HG03460 (cell line): ENCODE results near the gene CPAMD8.
"Not testable (repeated sequence)": the region's sequence is repeated elsewhere in the genome, so short reads cannot be mapped to it uniquely, and the experiment has no call there.

Source experiments
- ATAC-seq: cut with Tn5 transposase; IDR thresholded peaks from one replicate; pipeline ENCODE4 v1.9.1; 2021; ENCODE audit not compliant: unreplicated experiment

CPAMD8 gene

DNA sequence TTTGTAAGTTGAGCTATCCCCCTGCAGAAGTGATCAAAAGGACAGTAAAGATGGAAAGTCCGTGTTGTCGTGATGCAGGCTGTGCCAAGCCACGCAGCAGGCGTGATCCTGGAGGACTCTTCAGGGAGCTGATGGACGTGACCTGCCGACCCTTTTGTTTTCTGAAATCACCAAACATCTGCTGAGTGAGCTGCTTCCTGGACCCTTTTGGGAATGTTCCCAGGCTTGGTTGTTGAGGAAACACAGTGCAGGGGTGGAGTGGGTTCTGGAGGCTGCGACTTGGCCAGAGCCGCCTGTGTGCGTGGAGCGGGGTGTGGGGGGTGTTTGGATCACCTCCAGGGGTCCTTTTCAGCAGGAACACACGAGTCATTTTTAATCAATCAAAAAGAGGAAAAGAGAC lies 15.4 kb upstream of the CPAMD8 start:
- no peak for ATAC-seq

DNA sequence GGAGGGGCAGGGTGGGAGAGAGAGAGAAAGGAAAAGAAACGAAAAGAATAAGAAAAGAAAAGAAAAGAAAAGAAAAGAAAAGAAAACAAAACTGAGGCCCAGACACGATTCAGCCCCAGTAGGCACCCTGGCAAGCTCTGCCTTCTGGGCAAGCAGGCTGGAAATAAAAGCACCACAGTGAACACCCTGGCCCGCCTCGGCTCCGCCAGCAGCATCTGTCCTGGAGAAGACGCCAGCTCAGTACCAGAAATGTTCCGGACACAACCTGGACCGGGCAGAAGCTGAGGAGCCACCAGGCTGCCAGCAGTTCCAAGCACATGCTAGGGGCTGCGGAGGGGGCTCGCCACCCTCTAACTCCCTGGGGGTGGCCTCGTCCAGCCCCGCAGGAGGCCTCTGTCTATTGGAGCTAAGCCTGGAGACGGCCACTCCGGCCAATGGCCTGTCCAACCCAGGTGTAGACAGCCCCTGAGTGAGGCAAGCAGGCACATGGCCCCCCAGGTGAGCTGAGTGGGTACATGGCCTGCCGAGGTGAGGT lies 11.4 kb upstream of the CPAMD8 start:
- no peak for ATAC-seq

DNA sequence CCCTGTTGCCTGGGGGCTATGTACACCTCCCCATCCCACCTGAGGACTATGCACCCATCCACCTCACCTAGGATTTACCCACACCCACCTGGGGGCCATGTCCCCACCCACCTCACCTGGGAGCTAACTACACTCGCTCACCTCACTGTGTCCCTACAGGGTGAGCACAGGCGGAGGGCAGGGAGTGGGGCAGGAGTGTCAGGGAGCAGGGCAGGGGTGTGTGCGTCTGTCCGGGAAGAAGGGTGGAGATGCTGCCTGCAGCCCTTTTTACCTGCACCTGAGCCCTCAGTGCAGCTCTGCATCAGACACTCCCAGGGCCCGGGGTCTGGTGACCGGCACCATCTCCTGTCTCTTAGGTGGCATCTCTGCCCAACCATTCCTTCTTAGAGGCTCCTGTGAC lies 10.6 kb upstream of the CPAMD8 start:
- ATAC-seq, result no peak

DNA sequence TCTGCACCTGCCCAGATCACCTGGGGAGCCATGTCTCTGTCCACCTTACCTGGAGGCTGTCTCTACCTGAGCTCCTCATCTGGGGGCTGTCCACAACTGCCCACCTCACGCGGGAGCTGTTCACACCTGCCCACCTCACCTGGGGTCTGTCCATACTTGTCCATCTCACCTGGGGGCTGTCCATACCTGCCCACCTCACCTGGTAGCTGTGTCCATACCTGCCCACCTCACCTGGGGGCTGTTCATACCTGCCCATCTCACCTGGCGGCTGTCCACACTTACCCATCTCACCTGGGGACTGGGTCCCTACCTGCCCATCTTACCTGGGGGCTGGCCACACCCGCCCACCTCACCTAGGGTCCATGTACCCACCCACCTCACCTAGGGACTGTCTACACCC lies 10.0 kb upstream of the CPAMD8 start:
- no peak for ATAC-seq

DNA sequence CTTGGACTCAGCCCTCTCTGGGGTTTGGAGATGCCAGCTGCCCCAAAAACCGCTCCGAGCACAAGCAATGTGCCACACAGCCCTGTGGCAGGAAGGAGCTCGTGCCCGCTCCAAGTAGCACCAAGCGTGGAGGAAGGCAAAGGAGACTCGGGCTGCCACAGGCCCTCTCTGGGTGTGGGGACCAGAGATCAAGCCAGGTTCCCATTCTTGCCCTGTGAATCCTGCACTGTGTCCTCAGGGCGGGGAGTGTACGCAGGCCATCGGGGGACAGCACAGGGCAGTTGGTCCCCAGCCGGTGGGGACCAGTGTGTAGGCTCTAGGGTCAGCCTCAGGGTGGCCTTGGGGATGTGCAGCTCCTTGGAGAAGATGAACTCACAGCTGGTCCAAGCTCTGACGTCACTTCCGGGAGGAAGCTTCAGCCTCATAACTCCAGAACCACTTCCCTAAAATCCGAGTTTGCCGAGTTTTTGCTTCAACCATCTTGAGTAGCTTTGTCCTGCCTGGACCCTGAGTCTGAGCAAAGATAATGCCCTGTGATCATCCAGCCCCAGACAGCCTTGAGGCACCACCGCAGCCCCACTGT lies 9.3 kb upstream of the CPAMD8 start:
- ATAC-seq, result no peak

DNA sequence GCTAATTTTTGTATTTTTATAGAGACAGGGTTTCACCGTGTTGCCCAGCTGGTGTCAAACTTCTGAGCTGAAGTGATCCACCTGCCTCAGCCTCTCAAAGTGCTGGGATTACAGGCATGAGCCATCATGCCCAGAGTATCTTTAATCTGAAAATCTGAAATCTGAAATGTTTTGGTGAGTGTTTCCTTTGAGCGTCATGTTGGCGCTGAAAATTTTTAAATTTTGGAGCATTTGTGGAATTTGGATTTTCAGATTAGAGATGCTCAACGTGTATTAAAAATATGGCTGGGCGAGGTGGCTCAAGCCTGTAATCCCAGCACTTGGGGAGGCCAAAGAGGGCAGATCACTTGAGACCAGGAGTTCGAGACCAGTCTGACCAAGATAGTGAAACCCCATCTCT lies 5.1 kb upstream of the CPAMD8 start:
- ATAC-seq, result no peak

DNA sequence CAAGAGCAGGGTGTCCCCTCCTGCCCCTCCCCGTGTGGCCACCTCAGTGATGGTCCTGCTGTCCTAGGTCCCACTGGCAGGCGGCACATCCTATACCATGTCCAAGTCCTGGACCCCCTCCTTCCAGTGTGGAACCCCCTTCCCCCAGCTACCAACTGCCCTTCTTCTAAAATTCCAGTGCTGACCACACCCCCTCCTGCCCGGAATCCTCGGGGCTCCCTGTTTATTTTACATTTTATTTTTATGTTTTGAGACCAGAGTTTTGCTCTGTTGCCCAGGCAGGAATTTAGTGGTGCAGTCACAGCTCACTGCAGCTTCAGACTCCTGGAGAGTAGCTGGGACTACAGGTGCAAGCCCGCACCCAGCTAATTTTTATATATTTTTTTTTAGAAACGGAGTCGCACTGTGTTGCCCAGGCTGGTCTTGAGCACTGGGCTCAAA lies 945 bp upstream of the CPAMD8 start:
- ATAC-seq, result no peak

DNA sequence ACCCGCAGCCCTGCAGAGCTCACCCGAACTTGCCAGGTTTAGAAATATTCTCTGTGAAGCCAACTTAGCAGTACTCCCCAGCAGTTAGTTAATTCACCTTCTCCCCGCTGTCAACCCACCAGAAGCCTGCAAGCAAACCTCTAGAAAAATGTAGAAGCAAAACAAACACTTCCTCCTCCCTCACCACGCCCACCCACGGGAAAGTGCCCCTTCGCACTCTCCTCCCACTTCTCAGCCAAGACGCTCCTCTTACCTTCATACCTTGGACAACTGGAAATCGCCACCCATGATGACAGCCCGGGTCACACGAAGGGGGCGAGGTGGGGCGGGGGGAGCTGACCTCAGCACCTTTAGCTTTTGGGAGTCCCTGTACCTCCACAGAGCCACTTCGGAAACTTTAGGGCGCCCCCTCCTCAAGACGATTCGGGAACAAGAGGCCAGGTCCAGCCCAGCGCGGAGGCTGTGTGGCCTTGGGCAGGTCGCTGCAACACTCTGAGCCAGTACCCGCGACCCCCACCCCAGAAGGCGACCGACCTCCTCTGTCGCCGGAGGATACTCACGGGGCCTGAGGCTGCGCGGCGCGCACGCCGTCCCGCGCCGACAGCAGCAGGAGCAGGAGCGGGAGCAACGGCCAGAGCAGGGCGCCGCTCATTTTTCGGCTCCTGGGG lies 485 bp downstream of the CPAMD8 start:
- no peak for ATAC-seq

DNA sequence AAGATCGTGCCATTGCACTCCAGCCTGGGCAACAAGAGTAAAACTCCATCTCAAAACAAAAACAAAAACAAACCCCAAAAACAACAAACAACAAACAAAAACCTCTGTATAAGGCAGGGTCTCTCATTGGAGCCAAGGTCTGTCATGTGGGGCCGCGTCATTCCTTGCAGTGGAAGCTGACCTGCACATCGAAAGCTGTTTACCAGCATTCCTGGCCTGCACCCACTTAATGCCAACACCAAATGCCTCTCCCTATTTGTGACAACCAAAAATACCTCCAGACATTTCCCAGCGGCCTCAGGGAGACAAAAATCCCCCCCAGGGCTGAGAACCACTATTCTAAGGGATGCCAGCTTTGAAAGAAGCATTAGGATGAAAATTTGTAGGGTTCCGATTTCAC lies 1.2 kb downstream of the CPAMD8 start:
- no peak for ATAC-seq

DNA sequence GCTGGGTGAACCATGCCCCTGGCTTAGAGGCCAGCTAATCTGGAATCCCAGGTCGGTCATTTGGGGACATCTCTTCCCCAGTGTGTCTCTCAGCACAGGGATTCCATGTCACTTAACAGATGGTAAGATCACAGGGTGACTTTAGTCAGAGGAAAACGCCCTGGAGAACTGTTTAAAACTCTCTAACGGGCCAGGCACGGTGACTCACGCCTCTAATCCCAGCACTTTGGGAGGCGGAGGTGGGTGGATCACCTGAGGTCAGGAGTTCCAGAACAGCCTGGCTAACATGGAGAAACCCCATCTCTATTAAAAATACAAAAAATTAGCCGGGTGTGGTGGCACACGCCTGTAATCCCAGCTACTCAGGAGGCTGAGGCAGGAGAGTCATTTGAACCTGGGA lies 1.7 kb downstream of the CPAMD8 start:
- ATAC-seq, result not testable (repeated sequence)

DNA sequence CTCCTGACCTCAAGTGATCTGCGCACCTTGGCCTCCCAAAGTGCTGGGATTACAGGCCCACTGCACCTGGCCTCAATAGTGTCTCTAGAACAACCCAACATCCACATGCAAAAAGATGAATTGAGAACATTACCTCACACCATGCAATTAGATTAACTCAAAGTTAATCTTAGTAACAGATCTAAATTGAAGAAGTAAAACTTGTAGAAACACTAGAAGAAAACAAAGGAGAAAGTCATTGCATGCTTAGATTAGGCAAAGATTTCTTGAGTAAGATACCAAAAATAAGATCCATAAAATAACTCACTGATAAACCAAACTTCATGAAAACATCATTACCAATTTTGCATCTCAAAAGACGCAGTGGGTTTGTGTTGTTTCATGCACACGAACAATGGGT lies 2.8 kb downstream of the CPAMD8 start:
- ATAC-seq, result no peak

DNA sequence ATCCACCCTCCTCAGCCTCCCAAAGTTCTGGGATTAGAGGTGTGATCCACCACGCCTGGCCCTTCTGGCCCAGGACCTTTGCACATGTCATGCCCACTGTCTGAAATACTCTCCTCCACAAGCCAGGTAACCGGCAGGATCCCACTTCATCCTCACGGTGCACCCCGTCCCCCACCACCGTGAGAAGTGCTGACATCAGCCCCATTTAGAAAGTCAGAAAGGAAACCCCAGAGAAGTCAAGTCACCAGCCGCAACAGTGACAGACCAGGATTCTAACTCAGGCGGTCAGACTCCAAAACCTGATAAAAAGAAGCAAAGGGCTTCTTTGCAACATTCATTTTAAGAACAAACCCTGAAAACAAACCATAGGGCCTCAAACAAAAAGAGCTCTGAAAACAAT lies 3.9 kb downstream of the CPAMD8 start:
- no peak for ATAC-seq

DNA sequence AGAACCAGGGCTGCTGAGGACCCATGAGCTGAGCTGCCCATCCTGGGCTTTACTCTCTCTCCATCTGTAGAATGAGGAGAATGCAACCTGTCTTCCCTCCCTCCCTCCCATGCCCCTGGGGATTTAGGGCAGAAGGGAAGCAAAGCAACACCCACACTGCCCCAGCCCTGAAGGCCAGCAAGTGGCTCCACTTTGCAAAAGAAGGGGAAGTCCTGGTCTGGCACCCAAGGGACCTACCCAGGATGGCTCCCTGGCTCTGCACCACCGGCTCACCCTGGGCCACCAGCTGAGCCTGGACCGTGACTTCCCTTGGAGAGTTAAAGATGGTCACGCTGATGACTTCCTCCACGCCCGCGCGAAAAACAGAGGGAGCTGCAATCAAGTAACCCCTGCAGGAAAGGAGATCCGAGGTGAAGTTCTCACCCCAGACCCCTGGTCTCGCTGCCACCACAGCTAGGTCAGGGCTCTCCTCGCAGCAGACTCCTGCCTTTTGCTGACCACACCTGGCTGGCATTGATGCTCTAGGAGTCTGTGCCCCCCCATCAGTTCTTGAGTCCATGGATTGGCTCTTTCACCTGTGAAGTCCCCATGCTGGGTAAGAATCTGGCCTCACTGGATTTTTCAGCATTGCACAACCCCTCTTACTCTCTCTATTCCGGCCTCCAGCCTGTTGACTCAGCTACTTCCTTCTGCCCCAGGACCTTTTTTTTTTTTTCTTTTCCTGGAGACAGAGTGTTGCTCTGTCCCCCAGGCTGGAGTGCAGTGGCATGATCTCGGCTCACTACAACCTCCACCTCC lies 4.6 kb downstream of the CPAMD8 start:
- no peak for ATAC-seq

DNA sequence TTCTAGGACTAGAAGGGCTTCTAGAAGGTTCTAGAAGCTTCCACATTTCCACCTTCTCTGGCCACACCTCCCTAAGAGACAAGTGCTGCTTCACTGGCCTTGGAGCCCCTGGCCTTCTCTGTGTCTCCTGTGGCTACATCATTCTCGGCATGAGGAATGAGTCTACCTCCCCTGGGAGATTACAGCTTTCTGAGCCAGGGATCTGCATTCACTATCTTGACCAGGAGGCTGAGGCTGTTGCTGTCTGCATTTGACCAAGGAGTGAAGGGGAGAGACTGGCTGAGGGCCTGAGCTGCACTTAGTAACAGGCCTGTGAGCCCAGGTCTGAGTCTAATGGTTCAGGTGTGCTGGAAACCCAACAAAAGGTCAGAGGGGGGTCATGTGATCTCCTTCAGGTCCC lies 5.3 kb downstream of the CPAMD8 start:
- no peak for ATAC-seq

DNA sequence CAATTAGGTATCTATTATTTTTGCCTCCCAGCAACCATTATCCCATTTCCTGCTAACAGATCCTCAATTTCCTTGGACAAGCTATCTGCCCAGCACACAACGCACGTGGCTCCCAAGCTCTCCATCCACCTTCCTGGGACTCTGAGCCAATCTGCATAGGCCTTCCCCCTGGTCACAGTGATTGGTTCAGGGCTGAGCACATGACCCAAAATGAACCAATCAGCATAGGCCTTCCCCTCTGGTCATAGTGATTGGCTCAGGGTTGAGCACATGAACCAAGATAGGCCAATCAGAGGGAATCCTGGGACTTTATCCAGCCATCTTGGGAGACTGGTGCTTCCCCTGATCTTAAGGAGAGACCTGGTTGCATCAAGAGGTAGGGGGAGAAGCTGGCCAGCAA lies 5.8 kb downstream of the CPAMD8 start:
- ATAC-seq, result no peak

DNA sequence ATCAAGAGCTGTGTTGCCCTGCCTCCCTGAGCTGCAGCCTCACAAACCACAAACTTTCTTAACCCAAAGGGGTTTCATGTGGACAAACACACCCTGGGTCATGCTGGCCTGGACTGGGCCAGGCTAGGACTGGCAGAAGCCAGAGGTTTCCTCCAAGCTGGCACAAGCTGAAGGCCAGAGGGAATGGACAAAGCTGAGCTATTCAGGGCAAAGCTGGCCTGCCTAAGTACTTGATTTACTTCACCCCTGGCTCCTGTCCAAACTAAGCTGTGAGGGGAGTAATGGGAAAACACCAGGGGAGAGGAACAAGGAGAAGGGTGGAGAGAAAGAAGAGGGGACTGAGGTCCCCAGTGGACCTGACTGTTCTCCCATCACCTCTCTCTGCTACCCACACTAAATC lies 6.2 kb downstream of the CPAMD8 start:
- no peak for ATAC-seq

DNA sequence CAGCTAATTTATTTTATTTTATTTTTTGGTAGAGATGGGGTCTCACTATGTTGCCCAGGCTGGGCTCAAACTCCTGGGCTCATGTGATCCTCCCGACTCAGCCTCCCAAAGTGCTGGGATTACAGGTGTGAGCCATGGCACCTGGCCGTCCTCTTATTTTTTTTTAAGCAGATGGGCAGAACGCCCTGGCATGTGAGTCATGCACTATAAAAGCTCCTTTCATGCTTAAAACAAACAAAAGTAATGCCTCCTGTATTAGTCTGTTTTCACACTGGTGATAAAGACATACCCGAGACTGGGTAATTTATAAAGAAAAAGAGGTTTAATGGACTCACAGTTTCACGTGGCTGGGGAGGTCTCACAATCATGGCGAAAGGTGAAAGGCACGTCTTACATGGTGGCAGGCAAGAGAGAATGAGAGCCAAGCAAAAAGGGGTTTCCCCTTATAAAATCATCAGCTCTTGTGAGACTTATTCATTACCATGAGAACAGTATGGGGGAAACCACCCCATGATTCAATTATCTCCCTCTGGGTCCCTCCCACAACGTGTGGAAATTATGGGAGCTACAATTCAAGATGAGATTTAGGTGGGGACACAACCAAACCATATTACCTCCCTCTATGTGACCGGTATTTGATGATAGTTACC lies 12.3 kb downstream of the CPAMD8 start:
- not testable (repeated sequence) for ATAC-seq

DNA sequence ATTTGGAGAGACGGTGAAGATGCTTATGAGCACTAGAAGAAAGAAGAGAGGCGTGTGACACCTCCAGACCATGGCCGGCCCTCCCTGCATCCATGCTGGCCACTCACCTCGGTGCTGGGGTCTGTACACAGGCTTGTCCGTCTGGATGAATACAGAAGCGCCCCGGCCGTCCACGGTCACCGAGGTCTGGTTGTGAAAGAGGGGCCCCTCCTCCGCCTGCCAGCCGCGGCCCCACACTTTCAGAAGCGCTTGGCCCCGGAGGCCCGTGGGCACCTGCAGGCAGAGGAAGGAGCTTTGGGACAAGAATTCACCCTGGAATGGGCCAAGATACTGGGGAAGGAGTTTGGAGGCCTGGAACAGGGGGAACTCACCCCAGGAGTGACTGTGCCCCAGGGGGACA lies 15.1 kb downstream of the CPAMD8 start:
- no peak for ATAC-seq

DNA sequence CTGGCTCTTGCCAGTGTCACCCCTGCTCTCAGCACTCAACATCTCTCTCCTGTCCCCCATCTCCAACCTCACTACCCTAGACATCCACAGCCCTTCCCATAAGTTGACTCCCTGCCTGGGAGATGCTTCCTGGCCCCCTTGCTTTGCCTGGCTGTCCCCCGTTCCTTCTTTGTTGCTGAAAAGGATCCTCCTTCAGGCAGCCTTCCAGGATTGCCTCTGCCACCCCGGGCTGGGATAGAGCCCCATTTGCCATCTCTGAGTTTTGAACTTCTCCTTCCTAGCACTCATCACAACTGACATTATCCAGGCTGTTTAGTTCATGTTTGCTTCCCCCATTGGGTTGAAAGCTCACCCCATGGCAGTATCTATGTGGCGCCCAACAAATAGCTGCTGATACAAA lies 20.0 kb downstream of the CPAMD8 start:
- ATAC-seq, result no peak

DNA sequence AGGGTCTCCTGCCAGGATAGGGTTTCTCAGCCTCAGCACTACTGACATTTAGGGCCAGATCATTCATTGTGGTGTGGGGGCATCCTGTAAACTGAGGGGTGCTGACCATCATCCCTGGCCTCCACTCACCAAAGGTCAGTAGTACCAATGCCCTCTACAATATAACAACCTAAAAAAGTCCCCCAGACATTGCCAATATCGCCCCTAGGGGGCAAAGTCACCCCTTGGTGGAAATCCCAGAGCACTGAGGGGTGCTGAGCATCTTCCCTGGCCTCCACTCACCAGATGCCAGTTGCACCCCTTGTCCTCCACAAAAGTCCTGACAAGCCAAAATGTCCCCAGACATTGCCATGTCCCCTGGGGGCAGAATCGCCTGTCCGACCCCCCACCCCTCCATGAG lies 21.6 kb downstream of the CPAMD8 start:
- ATAC-seq, result no peak

DNA sequence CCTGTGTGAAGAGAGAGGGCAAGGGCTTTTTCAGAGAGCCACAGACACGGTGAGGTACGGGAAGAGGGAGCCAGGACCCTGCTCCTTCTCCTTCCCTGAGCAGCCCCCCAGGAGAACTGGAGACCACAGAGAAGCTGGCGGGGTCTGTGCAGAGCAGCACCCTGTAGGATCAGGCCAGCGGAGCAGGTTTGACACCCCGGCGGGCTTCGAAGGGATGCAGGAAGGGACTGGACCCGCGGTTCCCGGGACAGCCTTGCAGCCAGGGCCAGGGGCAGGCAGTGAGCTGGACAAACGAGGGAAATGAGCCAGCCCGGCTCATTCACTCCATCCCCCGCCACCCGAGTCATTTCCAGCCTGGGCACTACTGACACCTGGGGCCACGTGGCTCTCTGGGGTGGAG lies 22.2 kb downstream of the CPAMD8 start:
- no peak for ATAC-seq

DNA sequence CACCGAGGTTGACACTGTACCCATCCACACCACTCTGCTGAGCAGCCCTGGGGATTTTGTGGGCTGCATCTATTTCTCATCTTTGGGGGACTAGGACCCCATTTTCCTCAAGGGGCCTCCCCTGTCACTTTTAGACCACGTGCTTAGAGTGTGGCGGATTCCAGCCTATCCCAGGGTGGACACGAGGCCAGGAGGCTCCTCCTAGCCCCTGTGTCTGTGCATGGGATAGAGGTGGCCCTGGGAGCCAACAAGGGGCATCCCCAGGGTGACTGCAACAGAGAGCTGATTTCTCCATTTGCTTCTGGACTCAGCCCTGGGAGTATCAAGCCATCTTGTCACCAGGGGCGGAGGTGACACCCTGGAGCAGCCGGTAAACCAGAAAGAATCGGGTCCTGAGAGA lies 24.2 kb downstream of the CPAMD8 start:
- no peak for ATAC-seq
